Measurements from ENCODE around the gene SYTL2.
"Not testable (repeated sequence)": the region's sequence is repeated elsewhere in the genome, so short reads cannot be mapped to it uniquely, and the experiment has no call there.

Gene SYTL2

GRCh38 chr11:85810871-85811611, at the start of gene SYTL2:
Gene SYTL2, minus strand, starts transcription at chr11:85811141. Its CDS starts 53,416 bp downstream, at chr11:85757725.
- DNase-seq: peak; percentile 56

- DNase-seq: not testable (repeated sequence)
Observed at GRCh38 chr11:85859541-85859940, 48.6 kb upstream of the SYTL2 start.

DNA sequence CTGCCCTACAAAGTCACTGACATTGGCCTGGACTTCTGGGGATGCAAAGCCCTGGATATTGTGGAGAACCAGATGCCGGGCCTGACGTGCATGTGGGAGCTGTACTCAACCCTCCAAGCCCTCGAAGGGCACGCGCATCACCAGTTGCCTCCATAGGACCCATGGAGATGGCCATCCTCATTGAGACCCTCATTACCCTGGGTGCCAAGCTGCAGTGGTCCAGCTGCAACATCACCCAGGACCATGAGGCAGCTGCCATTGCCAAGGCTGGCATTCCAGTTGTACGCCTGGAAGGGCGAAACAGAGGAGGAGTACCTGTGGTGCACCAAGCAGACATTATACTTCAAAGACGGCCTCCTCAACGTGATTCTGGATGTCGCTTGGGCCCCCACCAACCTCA, 46.2 kb upstream of the SYTL2 start:
- no peak for DNase-seq

DNA sequence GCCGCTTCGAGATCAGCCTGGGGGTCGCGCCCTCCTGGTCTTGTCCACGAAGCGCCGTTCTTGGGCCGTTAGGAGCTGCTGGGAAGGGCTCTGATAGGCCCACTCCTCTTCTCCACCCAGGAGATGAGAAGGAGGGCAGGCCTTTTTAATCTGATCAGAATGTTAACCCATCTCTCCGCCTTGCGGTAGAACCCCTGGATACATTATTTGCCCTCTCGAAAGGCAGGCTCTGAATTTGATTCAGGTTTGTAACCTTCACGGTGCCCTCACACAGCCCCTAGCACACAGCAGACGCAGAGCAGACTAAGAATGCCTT, 44.4 kb upstream of the SYTL2 start, which contains the start of gene CCDC83:
Gene CCDC83, plus strand, starts transcription at position 43 of the 316 bp plus-strand sequence. CDS start 9,741 bp downstream, outside the sequence.
- no peak for DNase-seq

DNA sequence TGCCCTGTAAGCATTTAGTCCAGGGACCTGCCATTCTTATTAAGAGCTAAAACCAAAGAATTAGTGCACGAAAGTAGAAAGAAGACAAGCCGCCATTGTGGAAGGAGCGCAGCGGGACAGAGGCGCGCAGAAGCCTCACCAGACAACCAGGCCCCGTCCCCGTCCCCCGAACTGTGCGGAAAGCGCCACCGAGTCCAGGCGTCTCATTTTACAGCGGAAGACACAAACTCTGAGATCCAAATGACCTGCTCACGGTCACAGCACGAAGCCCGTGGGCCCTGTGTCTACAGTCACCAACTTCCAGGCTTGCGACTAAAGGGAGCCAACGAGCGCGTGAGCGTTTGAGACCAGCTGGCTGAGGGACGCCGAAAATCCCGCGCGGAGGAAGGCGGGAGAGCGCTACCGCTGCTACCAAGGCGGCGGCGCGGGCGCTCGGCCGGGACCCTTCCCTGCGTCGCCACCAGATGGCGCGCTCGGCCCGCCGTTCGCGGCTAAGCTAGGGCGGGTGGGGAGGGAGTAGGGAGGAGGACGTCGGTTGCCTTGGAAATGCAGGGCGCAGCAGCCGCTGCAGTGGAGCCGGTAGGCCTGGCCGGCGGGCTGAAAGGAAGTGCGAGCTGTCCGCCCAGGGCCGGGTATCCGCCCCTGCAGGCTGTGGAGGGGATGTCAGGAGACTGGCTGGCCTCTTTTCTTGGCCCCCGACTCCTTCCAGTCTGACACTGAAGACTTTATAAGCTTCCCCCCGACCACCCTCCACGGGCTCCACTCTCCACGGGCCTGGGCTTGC, 43.8 kb upstream of the SYTL2 start:
- peak; percentile 94 for DNase-seq

DNA sequence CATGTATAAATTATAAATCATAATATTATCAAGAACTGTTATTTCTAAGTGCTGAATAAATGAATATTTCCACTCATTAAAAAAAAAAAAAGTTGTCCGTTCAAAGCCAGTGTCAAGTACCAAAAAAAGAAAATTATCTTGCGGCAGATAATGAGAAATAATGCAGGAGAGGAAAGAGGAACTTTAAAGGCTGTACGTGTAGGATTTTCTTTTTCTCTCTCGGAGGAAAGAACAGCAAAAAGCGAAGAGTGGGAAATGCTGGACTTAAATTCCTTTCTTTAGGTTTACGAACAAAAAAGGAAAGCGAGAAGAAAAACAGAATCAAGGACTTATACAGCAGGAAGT, 43.2 kb upstream of the SYTL2 start:
- peak; percentile 25 for DNase-seq

DNA sequence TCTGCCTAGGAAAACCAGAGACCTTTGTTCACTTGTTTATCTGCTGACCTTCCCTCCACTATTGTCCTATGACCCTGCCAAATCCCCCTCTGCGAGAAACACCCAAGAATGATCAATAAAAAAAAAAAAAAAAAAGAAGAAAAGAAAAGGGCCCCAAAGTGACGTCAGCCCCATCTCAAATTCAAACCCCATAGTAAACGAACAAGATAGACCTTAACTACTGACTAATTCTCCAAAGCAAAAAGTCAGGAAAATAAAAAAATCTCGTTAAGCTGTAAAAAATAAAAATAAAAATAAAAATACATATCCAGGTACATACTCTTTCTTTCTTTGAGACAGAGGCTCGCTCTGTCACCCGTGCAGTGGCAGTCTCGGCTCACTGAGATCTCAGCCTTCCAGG, 42.6 kb upstream of the SYTL2 start:
- DNase-seq: not testable (repeated sequence)

DNA sequence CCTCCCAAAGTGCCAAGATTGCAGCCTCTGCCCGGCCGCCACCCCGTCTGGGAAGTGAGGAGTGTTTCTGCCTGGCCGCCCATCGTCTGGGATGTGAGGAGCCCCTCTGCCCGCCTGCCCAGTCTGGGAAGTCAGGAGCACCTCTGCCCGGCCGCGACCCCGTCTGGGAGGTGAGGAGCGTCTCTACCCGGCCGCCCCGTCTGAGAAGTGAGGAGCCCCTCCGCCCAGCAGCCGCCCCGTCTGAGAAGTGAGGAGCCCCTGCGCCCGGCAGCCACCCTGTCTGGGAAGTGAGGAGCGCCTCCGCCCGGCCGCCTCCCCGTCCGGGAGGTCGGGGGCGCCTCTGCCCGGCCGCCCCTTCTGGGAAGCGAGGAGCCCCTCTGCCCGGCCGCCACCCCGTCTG, 41.8 kb upstream of the SYTL2 start:
- DNase-seq: not testable (repeated sequence)

- no peak for DNase-seq
Observed at GRCh38 chr11:85848556-85848955, 37.6 kb upstream of the SYTL2 start.

GRCh38 chr11:85848006-85848405, 37.1 kb upstream of the SYTL2 start:
- no peak for DNase-seq

DNA sequence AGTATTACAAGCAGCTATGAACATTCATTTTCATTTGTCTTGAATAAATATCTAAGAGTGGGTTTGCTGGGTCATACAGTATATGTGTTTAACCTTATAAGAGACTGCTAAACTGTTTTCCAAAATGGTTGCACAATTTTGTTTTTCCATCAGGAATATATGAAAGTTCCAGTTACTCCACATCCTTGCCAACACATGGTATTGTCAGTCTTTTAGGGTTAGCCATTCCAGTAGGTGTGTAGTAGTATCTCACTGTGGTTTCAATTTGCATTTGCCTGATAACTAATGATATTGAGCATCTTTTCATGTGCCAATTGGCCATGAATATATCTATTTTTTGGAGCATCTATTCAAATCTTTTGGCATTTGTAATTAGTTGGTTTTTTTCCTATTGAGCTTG, 36.5 kb upstream of the SYTL2 start:
- DNase-seq: no peak

GRCh38 chr11:85845124-85845631, 34.2 kb upstream of the SYTL2 start:
- DNase-seq: peak; percentile 44

DNA sequence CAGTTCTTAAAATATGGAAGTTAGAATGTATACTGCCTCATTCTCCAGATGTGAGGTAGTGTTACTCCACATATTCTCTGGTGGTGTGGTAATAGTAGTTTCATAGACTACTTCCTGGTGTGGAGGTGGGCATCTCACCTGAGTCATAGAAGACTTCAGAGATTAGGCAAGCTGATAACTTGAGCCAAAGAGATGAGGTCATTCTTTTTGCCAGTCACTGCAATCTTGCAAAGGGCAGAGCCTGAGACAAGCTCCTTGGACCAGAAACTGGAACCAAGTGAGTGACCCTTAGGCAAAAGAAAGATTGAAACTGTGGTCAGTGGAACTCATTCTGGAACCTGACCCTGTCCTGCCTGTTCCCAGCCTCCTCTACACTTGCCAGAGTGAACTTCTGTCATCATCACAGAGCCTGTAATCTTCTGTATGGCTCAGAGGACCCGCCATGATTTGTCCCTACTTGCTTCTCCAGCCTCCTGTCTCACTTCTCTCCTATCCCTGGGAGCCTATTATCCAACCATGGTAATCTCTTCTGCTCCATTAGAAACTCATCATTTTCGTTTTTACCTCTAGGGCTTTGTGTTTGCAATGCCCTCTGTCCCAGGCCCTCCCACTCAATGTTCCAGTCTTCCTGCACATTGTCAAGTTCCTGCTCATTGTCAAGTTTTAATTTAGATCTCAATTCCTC, 33.6 kb upstream of the SYTL2 start:
- DNase-seq: peak; percentile 85

DNA sequence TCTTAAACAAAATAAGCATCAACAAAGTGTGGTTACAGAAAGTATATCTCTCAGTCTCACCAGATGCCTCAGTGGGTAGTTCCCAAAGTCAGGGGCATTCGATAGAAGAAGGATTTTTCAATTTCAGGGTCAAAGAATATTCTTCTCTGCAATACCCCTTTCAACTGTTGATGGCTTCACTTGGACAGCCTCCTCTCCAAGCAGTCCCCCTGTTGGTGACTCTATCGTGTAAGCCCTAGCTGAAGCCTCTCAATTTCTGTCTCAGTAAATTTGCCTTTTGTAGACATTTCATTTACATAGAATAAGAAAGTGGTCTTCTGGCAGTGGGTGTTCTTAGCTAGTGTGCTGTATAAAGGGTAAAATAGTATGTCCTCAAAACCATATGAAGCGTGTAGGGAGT, 33.0 kb upstream of the SYTL2 start:
- DNase-seq: no peak

DNA sequence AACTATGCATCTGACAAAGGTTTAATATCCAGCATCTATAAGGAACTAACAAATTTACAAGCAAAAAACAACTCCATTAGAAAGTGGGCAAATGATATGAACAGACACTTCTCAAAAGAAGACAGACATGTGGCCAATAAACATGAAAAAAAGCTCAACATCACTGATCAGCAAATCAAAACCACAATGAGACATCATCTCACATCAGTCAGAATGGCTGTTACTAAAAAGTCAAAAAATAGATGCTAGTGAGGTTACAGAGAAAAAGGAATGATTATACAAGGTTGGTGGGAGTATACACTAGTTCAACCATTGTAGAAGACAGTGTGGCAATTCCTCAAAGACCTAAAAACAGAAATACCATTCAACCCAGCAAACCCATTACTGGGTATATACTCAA, 30.0 kb upstream of the SYTL2 start:
- not testable (repeated sequence) for DNase-seq

DNA sequence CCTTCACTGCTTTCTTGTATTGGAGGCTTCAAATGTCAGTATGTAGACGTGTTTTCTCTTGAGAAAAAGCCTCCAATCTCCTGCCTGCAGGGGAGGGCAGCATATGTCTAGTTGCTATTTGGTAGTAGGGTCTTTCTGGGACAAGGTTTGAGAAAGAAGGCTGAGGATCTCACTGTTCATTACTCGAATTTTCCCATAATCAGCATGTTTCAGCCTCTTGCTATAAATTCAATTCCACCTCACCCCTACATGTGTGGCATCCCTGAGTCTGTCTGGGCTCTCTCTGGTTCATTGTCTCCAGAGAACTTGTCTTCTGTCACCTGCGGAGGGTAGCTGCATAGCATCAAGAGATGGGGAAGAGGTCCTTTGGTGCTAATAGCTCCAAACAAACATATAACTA, 24.8 kb upstream of the SYTL2 start:
- DNase-seq: no peak

- no peak for DNase-seq
Observed at GRCh38 chr11:85835263-85835662, 24.3 kb upstream of the SYTL2 start.

- DNase-seq: no peak
Observed at GRCh38 chr11:85831050-85831449, 20.1 kb upstream of the SYTL2 start.

DNA sequence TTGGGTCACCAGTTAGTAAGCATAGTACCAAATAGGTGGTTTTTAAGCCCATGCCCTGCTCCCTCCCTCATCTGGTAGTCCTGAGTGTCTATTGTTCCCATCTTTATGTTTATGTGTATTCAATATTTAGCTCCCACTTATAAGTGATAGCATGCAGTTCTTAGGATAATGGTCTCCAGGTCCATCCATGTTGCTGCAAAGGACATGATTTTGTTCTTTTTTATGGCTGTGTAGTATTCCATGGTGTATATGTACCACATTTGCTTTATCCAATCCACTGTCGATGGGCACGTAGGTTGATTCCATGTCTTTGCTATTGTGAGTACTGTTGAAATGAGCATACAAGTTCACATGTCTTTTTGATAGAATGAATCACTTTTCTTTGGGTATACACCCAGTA, 18.2 kb upstream of the SYTL2 start:
- no peak for DNase-seq

DNA sequence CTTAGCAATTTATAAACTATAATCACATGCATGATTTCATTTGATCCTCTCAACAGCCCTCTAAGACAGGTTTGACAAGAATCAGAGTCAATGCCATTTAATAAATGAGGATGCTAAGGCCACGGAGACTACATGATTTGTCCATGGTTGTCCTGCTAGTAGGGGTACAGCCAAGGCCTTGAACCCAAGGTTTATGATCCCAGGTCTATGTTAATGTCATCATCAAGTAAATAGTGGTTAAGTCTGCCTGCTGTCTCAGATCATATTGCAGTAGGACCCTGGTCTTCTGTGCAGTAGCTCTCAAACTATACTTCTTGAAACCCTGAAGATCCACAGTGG, 17.7 kb upstream of the SYTL2 start:
- DNase-seq: no peak

DNA sequence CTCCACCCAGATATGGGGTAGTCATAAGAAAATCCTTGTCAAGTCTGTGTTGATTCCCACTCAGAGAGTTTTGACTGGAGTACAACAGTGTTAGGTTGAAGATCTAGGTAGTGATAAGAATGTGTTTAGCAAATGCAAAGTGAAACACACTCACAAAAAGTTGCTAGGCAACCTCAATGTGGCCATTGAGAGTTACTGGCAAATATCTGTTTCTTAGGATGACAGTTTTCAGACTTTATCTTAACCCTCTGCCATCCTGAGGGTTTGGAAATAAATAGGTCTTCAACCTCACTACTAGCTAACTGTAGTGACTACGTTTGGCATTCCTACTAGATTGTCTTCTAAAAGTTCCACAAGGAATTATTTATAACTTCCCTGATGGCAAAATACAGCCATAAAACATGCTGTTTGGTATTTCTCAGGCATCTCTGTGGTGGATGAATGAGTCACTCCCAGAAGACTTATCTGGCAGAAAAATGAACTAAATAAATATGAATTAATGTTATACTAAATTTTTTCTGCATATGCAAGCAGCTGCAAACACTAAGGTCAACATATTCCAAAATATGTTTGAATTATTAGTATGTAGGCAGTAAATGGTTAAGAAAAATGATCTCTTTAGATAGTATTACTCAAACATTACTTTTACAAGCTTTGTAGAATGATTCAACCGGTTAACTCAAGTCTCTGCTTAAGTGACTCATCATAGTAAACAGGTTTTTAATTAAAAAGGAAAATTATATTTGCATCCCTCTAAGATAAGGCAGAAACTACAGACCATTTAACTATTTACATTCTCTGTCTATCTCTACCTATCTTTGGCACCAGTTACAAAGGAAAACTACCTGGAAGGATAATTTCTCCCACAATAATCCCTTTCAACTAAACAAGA, 17.1 kb upstream of the SYTL2 start:
- DNase-seq: no peak

GRCh38 chr11:85826116-85826855, 15.3 kb upstream of the SYTL2 start:
- DNase-seq: peak; percentile 5

All from inflammatory macrophage treated with lipopolysaccharide for 4 hours (primary cell).